Measurements from ENCODE around the gene MMS19.

- TF ChIP-seq CTCF (IDR thresholded peaks at IDR 0.05; ENCODE audit: insufficient read depth, low read length) (no peak), POLR2AphosphoS5 (IDR thresholded peaks at IDR 0.05; ENCODE audit: low read depth) (no peak), GABPA (IDR thresholded peaks at IDR 0.05; ENCODE audit: low read depth) (no peak), REST (IDR thresholded peaks at IDR 0.05; ENCODE audit: insufficient replicate concordance, low read depth) (no peak)
Measured at GRCh38 chr10:97483506-97483905, 14.7 kb downstream of the MMS19 start.
